GM19463 (cell line): ENCODE measurements around the gene EP400.
"Not testable (repeated sequence)": the region's sequence is repeated elsewhere in the genome, so short reads cannot be mapped to it uniquely, and the experiment has no call there.

Source experiments
- ATAC-seq: cut with Tn5 transposase; IDR thresholded peaks from one replicate; pipeline ENCODE4 v1.9.1; 2021; ENCODE audit warnings: mild to moderate bottlenecking, moderate library complexity; ENCODE audit not compliant: unreplicated experiment

The EP400 gene

GRCh38 chr12:132079200-132079599 is 129.5 kb downstream of the EP400 start:
- no peak for ATAC-seq

GRCh38 chr12:132079695-132080094 is 130.0 kb downstream of the EP400 start:
- no peak for ATAC-seq

- ATAC-seq: not testable (repeated sequence)
Observed at GRCh38 chr12:132080515-132080914, 130.8 kb downstream of the EP400 start.

GRCh38 chr12:132081423-132081822 is 131.7 kb downstream of the EP400 start:
- no peak for ATAC-seq

- no peak for ATAC-seq
Observed at GRCh38 chr12:132083614-132083940, 133.8 kb downstream of the EP400 start.

- ATAC-seq: peak; percentile 85
Observed at GRCh38 chr12:132083941-132084620, 134.3 kb downstream of the EP400 start.

GRCh38 chr12:132084621-132085290 is 135.0 kb downstream of the EP400 start:
- ATAC-seq: peak; percentile 37

GRCh38 chr12:132085291-132085635 is 135.5 kb downstream of the EP400 start:
- no peak for ATAC-seq

GRCh38 chr12:132089407-132089910 is 139.7 kb downstream of the EP400 start:
- ATAC-seq: no peak

- no peak for ATAC-seq
Observed at GRCh38 chr12:132094269-132094891, 144.6 kb downstream of the EP400 start.

GRCh38 chr12:132095520-132096409 is 146.0 kb downstream of the EP400 start:
- no peak for ATAC-seq

GRCh38 chr12:132099739-132100138 is 150.0 kb downstream of the EP400 start:
- no peak for ATAC-seq

GRCh38 chr12:132100306-132101065 is 150.7 kb downstream of the EP400 start:
- ATAC-seq: no peak

- ATAC-seq: no peak
Observed at GRCh38 chr12:132102297-132102696, 152.6 kb downstream of the EP400 start.

GRCh38 chr12:132103072-132103471 is 153.3 kb downstream of the EP400 start:
- not testable (repeated sequence) for ATAC-seq

- ATAC-seq: no peak
Observed at GRCh38 chr12:132103542-132104308, 154.0 kb downstream of the EP400 start.

GRCh38 chr12:132105467-132105866 is 155.7 kb downstream of the EP400 start:
- no peak for ATAC-seq

GRCh38 chr12:132106921-132107320 is 157.2 kb downstream of the EP400 start:
- no peak for ATAC-seq

- ATAC-seq: no peak
Observed at GRCh38 chr12:132108211-132108832, 158.6 kb downstream of the EP400 start.
